GM19452 (cell line): ENCODE results near the gene PSMB3.
"Not testable (repeated sequence)": the region's sequence is repeated elsewhere in the genome, so short reads cannot be mapped to it uniquely, and the experiment has no call there.

ENCODE experiments used
- ATAC-seq: cut with Tn5 transposase; IDR thresholded peaks from one replicate; pipeline ENCODE4 v1.9.1; 2021; ENCODE audit not compliant: unreplicated experiment

Gene PSMB3

DNA sequence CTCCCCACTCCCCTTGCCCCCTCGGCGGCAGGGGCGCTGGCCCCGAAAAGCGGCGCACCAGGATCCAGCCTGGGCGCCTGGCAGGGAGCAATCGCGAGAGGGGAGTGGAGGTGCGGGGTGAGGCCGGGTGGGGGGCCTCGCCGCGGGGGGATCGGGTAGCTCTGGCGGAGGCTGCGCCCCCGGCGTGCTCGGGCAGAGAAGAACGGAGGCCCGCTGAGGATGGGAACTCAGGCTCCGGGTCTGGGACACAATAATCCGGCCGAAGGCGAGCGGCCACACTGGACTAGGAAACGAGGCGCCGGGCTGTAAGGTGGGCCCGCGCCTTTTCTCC is 3.7 kb upstream of the PSMB3 start:
- ATAC-seq = no peak

GRCh38 chr17:38749223-38750043 is 3.1 kb upstream of the PSMB3 start:
- no peak for ATAC-seq

DNA sequence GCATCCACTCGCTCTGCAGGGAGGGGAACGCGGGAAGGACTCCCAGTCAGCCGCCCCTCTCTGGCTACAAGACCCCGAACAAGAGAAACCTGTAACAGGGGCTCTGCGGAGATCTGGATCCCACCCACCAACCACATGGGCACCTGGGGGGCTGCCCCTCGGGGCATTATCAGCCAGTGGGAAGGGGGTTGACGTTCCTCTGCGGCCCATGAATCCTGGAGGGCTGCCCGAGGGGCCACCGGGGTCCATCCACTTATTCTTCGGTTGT is 2.6 kb upstream of the PSMB3 start:
- no peak for ATAC-seq

DNA sequence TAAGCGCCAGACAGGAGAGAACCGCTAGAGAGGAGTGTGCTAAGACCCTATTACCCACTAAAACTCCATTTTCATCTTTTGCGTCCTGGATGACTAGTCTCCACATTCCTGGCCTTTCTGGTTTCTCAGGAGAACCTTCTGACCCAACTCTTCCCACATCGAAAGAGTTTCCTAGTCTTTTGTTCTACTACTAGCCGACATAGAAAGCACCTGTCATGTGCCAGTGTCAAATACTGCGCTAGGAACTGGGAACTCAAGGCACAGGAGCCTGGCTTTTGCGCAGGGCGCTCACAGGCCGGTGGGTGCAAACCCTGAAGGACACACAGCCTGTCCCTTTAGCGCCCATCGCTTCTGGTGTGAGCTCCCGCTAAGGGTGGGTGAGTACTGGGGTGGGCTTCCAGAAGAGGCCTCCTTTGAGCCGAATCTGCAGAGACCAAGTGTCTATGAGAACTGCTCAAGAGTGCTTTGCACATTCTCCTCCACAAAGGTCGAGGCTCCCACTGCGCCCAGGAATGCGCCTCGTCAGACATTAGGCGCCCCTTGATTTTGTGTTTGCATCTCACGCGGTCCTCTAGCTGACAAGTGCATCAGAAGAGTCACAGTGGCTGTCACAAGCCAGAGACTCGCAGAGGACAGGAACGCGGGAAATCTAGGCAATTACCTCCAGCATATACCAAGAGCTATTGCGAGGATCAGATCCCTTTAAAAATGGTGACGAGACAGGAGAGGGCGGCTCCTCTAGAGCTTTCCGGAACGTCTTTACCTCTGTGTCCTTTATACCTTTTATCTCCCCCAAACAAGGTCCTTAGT is 2.0 kb upstream of the PSMB3 start:
- no peak for ATAC-seq

DNA sequence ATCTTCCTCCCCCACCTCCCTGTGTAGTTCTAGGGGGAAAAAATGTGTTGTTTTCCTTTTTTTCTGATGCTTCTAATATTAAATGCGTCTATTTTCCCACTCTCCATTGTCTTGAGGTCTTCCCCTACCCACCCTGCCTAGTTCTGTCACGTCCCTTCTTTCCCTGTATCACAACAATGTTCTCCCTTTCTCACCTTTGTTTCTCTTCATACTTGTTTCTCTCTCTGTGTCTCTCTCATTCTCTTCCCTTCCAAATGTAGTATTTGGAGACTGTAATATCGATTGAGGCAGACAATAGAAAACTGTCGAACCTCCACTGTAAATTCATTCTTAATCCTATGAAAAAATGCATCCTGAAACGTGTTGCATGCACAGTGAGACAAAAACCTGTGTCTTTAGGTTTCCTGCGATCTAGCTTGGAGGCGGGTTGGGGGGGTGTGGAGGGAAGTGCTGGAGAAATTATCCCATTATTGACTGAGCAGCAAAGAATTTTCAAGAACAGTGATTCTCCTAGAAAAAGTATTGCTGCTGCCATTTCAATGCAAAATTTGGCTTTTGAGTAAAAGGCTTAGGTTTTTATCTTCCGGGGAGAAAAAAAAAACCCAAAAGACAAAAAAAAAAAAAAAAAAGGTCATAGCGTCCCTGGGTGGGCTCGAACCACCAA is 1.3 kb upstream of the PSMB3 start:
- no peak for ATAC-seq

- no peak for ATAC-seq
These were observed 683 bp upstream of the PSMB3 start for GRCh38 chr17:38751808-38752307.

DNA sequence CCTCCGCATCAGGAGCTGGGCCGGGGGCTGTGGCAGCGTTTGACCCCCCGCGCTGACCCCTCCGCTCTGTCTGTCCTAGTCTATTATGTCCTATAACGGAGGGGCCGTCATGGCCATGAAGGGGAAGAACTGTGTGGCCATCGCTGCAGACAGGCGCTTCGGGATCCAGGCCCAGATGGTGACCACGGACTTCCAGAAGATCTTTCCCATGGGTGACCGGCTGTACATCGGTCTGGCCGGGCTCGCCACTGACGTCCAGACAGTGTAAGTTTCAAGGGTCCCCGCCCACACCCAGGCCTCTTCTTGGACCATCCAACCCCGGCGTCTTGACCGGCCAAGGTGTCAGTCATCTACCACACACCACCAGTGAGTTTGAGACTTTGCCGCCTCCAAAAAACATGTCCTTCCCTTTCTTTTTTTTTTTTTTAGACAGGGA is 548 bp downstream of the PSMB3 start:
- ATAC-seq = no peak

- no peak for ATAC-seq
These were observed 9.1 kb downstream of the PSMB3 start for GRCh38 chr17:38761612-38762011.

- ATAC-seq = no peak
These were observed 9.7 kb downstream of the PSMB3 start for GRCh38 chr17:38762231-38762630.

- no peak for ATAC-seq
These were observed 13.8 kb downstream of the PSMB3 start for GRCh38 chr17:38766341-38766740.

- ATAC-seq = no peak
These were observed 15.9 kb downstream of the PSMB3 start for GRCh38 chr17:38768417-38768816.

DNA sequence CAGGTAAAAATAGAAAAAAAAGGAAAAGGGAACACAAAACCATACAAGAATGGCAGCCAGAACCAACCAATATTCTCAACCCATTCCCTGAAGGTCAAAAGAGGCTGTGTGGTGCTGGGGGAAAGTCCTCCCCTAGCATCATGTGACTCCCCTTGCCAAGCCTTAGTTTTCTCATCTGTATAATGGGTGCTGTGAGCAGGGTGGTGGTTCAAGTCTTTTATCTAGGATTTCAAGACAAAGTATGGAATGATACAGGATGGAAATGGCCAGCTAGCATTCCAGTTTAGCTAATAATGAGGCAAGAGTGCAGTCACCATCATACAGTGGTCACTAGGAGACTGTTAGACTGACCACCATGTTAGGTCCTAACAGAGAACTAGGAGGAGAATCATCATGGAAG is 20.7 kb downstream of the PSMB3 start:
- no peak for ATAC-seq

DNA sequence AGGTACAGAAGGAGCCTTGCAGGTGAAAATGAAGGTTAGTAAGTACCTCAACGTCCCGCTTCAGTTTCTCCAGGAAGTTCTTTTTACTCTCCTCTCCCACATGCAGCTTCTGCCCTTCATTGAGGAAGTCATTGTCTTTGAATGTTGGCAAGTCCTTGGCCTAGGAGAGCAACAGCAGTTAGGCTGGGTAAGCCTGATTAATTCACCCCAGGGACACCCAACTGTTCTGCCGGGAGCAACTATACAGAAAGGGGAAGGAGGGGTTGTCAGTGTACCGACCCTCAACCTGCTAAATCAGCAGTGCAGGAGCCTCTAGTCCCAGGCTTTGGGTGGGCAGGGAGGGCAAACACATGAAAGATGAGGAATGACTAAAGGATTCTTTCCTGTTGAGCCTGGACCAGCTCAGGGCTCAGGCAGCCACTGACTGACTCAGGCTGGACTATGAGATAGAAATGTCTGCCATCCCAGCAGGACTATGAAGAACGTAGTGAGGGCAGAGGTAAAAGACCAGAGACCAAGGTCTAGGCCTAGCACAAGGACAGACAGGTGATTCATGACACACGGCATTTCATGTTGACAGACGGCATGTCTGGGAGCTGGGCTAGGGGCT is 25.2 kb downstream of the PSMB3 start:
- ATAC-seq = no peak

DNA sequence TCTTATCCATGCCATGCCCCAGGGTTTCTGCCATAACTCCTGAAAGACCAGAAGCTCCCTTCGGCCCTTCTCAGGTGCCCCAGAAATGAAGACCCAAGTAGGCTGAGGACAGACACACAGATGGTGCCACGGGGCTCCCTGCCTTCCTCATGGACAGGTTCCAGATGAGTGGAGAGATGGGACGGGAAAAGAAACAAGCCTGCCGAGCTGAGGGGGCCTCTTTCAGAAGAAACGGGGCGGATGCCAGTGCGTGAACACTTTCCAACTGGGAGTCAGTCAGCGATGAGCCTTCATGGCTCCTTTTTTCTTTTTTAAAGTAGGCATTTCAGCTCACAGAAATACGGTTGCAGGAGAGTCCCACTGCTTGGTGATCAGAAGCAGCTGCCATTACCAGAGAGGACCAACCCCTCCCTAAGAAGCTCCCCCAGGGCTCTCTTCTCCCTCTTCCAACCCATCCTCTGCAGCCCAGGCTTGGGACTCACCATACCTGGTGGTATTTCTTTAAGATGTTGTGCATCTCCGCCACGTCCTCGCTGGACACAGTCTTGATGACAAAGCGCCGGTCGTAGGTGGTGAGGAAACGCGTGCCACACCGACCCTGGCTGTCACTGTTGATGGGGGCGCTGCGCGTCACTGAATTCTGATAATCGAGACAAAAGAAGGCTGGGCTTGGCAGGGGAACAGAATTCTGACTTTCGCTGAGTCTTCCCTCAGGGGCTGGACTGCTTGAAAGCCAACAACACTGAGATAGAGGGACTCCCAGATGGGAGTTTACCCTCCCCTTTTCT is 27.6 kb downstream of the PSMB3 start:
- no peak for ATAC-seq

DNA sequence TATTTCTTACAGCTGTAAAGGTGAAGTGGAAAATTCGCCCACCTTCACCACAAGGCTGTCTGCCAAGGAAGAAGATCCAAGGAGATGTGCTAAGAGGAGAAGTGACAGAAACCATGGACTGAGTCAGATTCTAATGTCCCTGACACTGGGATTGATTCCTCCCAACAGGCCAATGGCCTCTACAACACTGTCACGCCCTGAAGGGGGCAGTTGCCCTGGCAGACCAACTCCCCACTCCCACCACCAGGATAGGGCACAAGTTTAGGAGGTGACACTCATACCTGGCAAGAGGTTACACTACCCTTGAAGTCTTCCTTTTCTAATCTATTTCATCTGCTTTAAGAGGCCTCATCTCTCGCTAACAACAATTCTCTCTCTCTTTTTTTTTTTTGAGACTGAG is 30.7 kb downstream of the PSMB3 start:
- ATAC-seq = no peak

DNA sequence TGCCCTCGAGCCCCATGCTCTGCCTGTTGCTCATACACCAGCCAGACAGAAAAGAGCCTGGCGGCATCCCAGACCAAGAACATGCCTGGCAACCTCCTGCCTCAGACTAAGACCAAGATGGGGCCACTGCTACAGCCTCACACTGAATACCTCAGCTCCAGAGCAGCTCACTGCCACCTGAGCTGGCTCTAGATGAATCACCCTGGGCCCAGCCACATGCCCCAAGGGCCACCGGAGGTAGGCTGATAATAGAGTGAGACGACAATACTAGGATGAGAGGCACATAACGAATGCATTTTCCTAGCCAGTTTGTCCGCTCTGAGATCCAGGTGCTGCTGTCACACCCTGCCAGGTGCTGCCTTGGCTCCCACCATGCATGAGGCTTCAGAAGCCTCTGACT is 33.8 kb downstream of the PSMB3 start:
- ATAC-seq = no peak

DNA sequence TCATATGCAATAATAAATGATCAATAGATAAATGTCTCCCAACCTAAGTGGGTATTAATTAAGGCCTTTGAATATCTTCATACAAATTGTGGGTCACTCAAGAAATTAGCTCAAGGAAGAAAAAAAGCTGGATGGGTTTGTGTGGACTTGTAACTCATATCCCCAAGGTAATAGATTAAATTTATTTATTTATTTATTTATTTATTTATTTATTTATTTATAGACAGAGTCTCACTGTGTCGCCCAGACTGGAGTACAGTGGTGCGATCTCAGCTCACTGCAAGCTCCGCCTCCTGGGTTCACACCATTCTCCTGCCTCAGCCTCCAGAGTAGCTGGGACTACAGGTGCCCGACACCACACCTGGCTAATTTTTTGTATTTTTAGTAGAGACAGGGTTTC is 35.5 kb downstream of the PSMB3 start:
- not testable (repeated sequence) for ATAC-seq

- ATAC-seq = no peak
These were observed 36.6 kb downstream of the PSMB3 start for GRCh38 chr17:38789185-38789584.

- not testable (repeated sequence) for ATAC-seq
These were observed 37.7 kb downstream of the PSMB3 start for GRCh38 chr17:38790148-38790707.

- no peak for ATAC-seq
These were observed 38.6 kb downstream of the PSMB3 start for GRCh38 chr17:38791162-38791561.
